ENCODE measurements around the gene ZBTB16.
A peak's percentile ranks its signal among the peaks of the same experiment; 100 is the strongest.

Gene ZBTB16

GRCh38 chr11:114219559-114220349, 160.2 kb downstream of the ZBTB16 start:
- no peak for DNase-seq

GRCh38 chr11:114221037-114221436, 161.5 kb downstream of the ZBTB16 start:
- DNase-seq, result no peak

GRCh38 chr11:114225661-114226060, 166.2 kb downstream of the ZBTB16 start:
- no peak for DNase-seq

GRCh38 chr11:114226356-114226755, 166.8 kb downstream of the ZBTB16 start:
- no peak for DNase-seq

- no peak for DNase-seq
These were observed 169.2 kb downstream of the ZBTB16 start for GRCh38 chr11:114228435-114229411.

- DNase-seq, result no peak
These were observed 170.7 kb downstream of the ZBTB16 start for GRCh38 chr11:114230031-114230704.

GRCh38 chr11:114232400-114233059, 173.0 kb downstream of the ZBTB16 start:
- DNase-seq, result no peak

GRCh38 chr11:114233755-114234154, 174.2 kb downstream of the ZBTB16 start:
- no peak for DNase-seq

- DNase-seq, result no peak
These were observed 177.3 kb downstream of the ZBTB16 start for GRCh38 chr11:114236829-114237228.

GRCh38 chr11:114237321-114238280, 178.1 kb downstream of the ZBTB16 start:
- DNase-seq, result no peak

GRCh38 chr11:114239753-114240161, 180.2 kb downstream of the ZBTB16 start:
- DNase-seq, result no peak

- DNase-seq, result no peak
These were observed 182.5 kb downstream of the ZBTB16 start for GRCh38 chr11:114242032-114242431.

GRCh38 chr11:114243461-114244372, 184.2 kb downstream of the ZBTB16 start:
- DNase-seq, result peak; percentile 22 to 38

GRCh38 chr11:114244726-114245394, 185.3 kb downstream of the ZBTB16 start:
- no peak for DNase-seq

GRCh38 chr11:114246321-114247069, 187.0 kb downstream of the ZBTB16 start:
- no peak for DNase-seq

- DNase-seq, result no peak
These were observed 187.7 kb downstream of the ZBTB16 start for GRCh38 chr11:114247070-114247789.

GRCh38 chr11:114250180-114250579, 190.7 kb downstream of the ZBTB16 start:
- DNase-seq, result no peak

Measured in NCI-H187 (cell line).